Measurements from ENCODE around the gene NDUFC1. TPM values are rescaled to one million over a fixed set of nuclear protein-coding genes. Genes with fewer than 3 reads are reported as not detected.
A peak's percentile ranks its signal among the peaks of the same experiment; 100 is the strongest.
"Not testable (repeated sequence)": the region's sequence is repeated elsewhere in the genome, so short reads cannot be mapped to it uniquely, and the experiment has no call there.

Gene NDUFC1
- total RNA-seq, 4 donors from 2014 or later: 30.5 to 102 (median 63.5) TPM

DNA sequence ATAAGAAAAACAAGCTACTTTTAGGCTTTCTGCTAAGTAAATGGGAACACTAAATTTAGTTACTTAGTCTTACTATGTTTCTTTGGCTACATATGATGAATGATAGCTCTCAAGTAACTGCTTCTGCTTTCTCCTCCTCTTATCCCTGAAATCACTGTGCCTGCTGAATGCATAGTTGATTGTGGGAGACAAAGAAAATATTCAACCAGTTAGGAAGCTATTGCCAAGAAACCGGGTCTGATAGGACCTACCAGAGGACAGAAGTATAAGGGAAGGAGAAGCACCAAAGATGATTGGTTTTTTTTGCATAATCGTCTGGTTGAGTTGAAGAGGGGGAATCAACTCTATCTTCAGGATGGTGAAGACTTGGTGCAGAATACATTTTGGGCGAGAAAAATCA is 28.0 kb upstream of the NDUFC1 start:
- no peak for TF ChIP-seq POLR2A (IDR thresholded peaks at IDR 0.05)
- TF ChIP-seq, protein P1, sequence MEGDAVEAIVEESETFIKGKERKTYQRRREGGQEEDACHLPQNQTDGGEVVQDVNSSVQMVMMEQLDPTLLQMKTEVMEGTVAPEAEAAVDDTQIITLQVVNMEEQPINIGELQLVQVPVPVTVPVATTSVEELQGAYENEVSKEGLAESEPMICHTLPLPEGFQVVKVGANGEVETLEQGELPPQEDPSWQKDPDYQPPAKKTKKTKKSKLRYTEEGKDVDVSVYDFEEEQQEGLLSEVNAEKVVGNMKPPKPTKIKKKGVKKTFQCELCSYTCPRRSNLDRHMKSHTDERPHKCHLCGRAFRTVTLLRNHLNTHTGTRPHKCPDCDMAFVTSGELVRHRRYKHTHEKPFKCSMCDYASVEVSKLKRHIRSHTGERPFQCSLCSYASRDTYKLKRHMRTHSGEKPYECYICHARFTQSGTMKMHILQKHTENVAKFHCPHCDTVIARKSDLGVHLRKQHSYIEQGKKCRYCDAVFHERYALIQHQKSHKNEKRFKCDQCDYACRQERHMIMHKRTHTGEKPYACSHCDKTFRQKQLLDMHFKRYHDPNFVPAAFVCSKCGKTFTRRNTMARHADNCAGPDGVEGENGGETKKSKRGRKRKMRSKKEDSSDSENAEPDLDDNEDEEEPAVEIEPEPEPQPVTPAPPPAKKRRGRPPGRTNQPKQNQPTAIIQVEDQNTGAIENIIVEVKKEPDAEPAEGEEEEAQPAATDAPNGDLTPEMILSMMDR (IDR thresholded peaks at IDR 0.05 in 4 of 5, conservative IDR thresholded peaks at IDR 0.05 in 1 of 5): no peak
- no peak overlapping the region for H3K4me3 ChIP-seq
- ATAC-seq (no peak), DNase-seq (no peak)
- H3K9me3 ChIP-seq: no peaks in the 10 kb centered on the region
- H3K27ac ChIP-seq: no peak overlapping the region
- intact Hi-C loops (cut with DNase I; ENCODE audit: low total_unique reads): no loop called here
- H3K27me3 ChIP-seq: no peaks in the 10 kb centered on the region
- in situ Hi-C loops (cut with MboI; ENCODE audit: low sequenced_read_pairs in 4 of 4): no loop called here
- H3K4me1 ChIP-seq: peaks cover 0 to 6% of the 10 kb centered on the region in 2 donors
- H3K36me3 ChIP-seq: no peaks in the 10 kb centered on the region

DNA sequence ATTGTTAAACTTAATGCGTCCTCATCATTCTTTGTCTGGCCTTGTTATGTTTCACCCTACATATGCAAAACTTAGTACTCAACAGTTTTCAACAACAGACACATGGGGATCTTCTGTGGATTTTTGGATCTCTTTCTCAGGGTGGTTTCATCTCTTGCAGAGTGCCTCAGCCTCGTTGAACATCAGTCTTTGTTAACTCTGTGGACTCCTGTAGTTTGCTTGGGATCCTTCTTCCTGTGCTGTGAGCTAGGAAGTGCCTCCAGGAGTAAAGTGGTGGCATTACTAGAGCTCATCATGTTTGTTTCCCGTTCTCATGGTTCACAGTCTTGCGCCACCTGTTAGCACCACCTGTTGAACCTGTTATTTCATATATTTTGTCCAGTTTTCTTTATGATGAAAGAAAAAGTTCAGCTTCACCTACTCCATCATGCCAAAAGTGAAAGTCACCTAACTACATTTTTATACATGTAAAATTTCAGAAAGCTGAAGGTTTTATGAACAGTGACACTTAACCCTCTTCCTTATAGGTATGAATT is 27.5 kb upstream of the NDUFC1 start:
- TF ChIP-seq POLR2A (IDR thresholded peaks at IDR 0.05): no peak
- TF ChIP-seq, protein P1 (IDR thresholded peaks at IDR 0.05 in 4 of 5, conservative IDR thresholded peaks at IDR 0.05 in 1 of 5): no peak
- Histone ChIP-seq H3K4me1 (peaks cover 0 to 9% of the 10 kb centered on the region in 2 donors), H3K27ac (no peak overlapping the region), H3K27me3 (no peaks in the 10 kb centered on the region), H3K9me3 (no peaks in the 10 kb centered on the region), H3K36me3 (no peaks in the 10 kb centered on the region), H3K4me3 (no peak overlapping the region)
- intact Hi-C loops (cut with DNase I; ENCODE audit: low total_unique reads): no loop called here
- in situ Hi-C loops (cut with MboI; ENCODE audit: low sequenced_read_pairs in 4 of 4): no loop called here
- DNase-seq (no peak), ATAC-seq (no peak)

DNA sequence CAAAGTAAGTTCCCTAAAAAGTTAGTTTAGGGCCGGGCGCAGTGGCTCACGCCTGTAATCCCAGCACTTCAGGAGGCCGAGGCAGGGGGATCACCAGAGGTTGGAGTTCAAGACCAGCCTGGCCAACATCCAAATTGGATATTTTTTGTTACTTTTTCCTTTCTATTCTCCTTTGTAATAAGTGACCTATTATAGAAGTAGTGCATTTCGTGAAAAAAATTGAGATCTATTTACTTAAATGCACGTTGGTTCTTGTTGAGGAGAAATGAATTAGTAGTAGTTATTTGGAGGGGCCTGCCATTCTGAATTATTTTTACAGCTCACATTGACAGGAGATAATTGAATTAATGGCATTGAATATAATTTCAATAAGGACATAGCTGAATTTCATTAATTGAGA is 22.3 kb upstream of the NDUFC1 start:
- ATAC-seq: no peak
- no peaks in the 10 kb centered on the region for H3K9me3 ChIP-seq
- H3K4me3 ChIP-seq: no peak overlapping the region
- no peak overlapping the region for H3K27ac ChIP-seq
- no peak for DNase-seq
- in situ Hi-C loops (cut with MboI; ENCODE audit: low sequenced_read_pairs in 4 of 4) (no loop called here), intact Hi-C loops (cut with DNase I; ENCODE audit: low total_unique reads) (no loop called here)
- H3K27me3 ChIP-seq: no peaks in the 10 kb centered on the region
- TF ChIP-seq, protein P1 (IDR thresholded peaks at IDR 0.05 in 4 of 5, conservative IDR thresholded peaks at IDR 0.05 in 1 of 5): no peak
- TF ChIP-seq POLR2A (IDR thresholded peaks at IDR 0.05): no peak
- H3K4me1 ChIP-seq: peaks cover 13 to 15% of the 10 kb centered on the region in 2 donors
- H3K36me3 ChIP-seq: no peaks in the 10 kb centered on the region

DNA sequence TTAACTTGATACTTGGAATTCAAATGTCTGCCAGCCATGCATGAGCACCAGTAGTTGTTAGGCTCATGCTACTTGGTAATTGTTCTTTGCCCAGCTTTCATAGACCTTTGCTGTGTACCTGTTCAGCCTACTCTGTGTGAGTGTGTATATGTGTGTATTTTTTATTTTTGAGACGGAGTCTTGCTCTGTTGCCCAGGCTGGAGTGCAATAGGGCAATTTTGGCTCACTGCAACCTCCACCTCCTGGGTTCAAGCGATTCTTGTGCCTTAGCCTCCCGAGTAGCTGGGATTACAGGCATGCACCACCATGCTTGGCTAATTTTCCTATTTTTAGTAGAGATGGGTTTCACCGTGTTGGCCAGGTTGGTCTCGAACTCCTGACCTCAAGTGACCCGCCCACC is 20.3 kb upstream of the NDUFC1 start:
- in situ Hi-C loops (cut with MboI; ENCODE audit: low sequenced_read_pairs in 4 of 4); H3K27me3 ChIP-seq; ATAC-seq; H3K36me3 ChIP-seq; H3K9me3 ChIP-seq; DNase-seq; intact Hi-C loops (cut with DNase I; ENCODE audit: low total_unique reads); H3K4me3 ChIP-seq; H3K27ac ChIP-seq: not testable (repeated sequence)
- peaks cover 13 to 15% of the 10 kb centered on the region in 2 donors for H3K4me1 ChIP-seq

DNA sequence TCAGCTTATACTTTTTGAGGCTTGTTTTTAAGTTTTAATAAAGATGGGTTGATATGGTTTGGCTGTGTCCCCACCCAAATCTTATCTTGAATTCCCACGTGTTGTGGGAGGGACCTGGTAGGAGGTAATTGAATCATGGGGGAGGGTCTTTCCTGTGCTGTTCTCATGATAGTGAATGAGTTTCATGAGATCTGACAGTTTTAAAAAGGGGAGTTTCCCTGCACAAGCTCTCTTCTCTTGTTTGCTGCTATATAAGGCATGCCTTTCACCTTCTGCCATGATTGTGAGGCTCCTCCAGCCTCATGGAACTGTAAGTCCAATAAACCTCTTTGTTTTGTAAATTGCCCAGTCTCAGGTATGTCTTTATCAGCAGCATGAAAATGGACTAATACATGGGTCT is 19.8 kb upstream of the NDUFC1 start:
- H3K27ac ChIP-seq; ATAC-seq; in situ Hi-C loops (cut with MboI; ENCODE audit: low sequenced_read_pairs in 4 of 4); H3K36me3 ChIP-seq; H3K4me3 ChIP-seq; H3K9me3 ChIP-seq; intact Hi-C loops (cut with DNase I; ENCODE audit: low total_unique reads); H3K27me3 ChIP-seq; DNase-seq: not testable (repeated sequence)
- peaks cover 13 to 15% of the 10 kb centered on the region in 2 donors for H3K4me1 ChIP-seq

DNA sequence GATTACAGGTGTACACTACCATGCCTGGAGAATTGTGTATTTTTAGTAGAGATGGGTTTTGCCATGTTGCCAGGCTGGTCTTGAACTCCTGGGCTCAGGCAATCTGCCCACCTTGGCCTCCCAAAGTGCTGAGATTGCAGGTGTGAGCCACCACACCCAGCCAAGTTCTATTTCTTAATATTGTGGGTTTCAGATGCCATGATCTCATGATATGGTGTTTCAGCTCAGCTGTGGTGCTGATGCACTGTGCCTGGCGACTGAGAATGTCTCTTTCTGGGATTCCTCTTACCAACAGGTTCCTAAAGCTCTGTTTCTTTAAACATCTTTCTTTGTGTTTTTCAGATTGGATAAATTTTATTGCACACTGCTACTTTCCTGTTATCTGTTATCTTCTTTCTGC is 17.3 kb upstream of the NDUFC1 start:
- Histone ChIP-seq H3K27ac (no peak overlapping the region), H3K4me3 (no peak overlapping the region), H3K4me1 (peaks cover 22 to 28% of the 10 kb centered on the region in 2 donors), H3K36me3 (no peaks in the 10 kb centered on the region), H3K9me3 (no peaks in the 10 kb centered on the region), H3K27me3 (no peaks in the 10 kb centered on the region)
- intact Hi-C loops (cut with DNase I; ENCODE audit: low total_unique reads): no loop called here
- ATAC-seq: peak in 1 of 2 donors; percentile 60
- no peak for DNase-seq
- TF ChIP-seq, protein P1 (IDR thresholded peaks at IDR 0.05 in 4 of 5, conservative IDR thresholded peaks at IDR 0.05 in 1 of 5): no peak
- TF ChIP-seq POLR2A (IDR thresholded peaks at IDR 0.05): no peak
- in situ Hi-C loops (cut with MboI; ENCODE audit: low sequenced_read_pairs in 4 of 4): no loop called here
